Measurements from ENCODE around the gene CD248.

CD248 gene

DNA sequence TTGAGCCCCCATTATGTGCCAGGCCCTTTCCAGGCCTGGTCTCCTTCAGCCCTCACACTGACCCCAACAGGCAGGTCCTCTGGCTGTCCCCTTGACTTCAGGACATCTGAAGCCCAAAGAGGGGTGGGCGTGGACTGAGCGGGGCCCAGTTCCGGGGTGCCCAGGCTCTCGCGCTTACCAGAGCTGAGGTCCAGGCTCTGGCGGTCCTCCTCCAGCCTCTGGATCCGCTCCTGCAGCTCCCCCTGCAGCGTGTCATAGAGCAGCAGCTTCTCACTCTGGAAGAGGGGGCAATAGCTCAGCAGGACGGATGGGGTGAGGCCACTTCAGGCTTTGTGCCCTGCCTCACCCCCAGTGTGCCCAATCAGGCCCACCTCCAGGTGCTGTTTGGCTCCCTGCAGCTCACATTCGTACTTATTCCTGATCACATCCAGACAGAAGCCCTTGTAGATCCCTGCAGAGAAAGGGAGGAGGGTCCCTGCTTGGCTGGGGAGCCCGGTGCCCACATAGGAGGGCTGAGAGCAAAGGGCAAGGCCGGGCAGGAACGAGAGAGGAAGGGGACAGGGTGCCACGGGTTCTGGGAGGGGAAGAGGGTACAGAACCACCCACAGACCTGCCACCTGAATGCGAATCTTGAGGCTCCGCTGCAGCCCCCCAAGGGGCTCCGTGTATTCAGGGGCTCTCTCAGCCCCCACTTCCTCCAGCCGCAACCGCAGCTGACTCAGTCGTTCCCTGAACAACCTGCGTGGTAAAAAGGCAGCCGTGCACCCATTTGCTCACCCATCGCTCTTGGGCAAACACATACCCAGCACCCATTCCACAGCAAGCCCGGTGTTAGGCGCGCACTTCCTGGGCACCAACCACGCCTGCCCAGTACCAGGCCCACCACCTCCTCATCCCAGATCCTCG is 24.0 kb upstream of the CD248 start:
- no peak for DNase-seq

DNA sequence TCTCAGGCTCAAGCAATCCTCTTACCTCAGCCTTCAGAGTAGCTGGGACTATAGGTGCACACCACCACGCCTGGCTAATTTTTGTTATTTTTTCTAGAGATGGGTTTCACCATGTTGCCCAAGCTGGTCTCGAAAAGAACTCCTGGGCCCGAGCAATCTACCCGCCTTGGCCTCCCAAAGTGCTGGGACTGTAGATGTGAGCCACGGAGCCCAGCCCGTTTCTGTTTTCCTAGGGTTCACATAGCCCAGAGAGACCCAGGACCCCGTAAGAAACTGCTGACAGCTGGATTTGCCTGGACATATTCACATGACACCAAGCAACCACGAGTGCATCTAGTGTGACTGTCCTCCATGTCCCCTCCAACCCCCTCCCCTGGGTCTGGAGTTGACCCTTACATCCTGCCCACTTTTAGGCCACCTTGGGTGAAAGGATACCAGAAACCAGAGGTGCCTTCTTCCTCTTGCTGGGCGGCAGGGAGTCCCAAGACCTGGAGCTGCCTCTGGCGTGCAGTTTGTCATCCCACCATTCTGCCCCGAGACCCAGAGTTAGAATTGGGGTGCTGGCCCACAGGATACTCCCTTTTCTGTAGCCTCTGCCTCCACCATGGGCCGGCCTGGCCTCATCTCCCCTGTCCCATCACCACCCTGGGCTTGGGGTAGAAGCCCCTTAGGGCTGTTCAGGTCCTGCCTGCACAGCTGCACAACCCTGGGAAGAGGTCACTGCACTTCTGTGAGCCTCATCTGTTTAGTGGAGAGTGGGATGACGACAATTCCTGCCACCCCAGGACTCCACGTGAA is 23.0 kb upstream of the CD248 start:
- DNase-seq = no peak

DNA sequence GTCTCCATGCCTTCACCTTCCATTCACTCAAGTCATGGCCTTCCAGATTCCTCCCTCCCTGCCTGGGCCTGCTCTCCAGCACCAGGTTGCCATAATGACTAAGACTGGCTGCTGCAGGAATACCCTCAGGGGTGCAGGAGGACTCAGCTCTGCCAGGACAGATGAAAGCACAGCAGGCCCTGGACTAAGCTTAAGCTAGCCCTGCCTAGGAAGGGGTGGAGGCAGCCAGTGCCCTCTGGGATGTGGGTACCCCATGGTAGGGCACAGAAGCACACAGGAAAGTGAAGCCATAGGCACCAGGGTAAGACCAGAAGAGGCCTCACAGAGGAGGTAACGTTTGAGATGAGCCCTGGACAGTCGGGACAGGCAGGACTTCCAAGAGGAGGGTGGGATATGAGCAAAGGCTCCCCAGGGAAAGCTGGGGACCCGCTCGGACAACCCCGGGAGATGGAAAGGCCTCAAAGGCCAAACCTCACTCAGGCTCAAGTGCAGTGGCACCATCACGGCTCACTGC is 22.4 kb upstream of the CD248 start:
- no peak for DNase-seq

DNA sequence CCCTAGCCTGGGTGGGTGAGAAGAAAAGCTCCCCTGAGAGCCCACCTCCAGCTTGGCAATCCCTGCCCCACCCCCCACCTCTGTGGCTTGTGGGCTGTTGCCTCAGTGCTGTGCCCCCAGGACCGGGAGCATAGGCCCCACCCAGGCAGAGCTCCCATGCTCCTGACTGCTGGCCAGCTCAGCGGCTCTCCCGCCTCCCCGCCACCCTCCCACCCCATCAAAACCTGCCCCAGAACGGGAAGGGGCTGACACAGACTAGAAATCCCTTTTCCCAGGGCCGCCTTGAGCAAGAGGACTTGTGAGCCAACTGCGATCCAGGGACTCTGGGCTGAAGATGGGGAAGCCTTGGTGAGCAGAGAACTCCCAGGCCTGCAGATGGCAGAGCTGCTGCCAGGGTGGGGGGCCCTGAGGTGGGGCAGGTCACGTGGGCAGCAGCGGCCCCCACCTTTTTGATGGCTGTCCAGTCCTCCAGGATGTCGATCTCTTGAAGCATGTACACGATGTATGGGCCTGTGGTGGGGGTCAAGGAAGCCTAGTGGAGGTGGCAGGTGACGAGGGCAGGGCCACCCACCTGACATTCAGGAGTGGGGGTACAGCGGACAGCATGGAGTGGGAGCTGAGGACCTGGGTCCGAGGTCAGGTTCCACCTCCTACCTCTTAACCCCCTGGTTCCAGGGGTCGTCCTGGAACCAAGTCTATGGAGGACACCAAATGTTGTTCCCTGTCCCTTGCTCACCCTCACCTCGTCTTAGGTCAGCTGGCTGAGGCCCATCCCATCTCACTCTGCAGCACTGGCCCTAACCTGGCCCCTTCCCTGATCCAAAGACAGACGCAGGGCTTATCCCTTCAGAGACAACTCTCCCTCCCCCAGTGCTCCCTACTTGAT is 21.7 kb upstream of the CD248 start:
- DNase-seq = no peak

DNA sequence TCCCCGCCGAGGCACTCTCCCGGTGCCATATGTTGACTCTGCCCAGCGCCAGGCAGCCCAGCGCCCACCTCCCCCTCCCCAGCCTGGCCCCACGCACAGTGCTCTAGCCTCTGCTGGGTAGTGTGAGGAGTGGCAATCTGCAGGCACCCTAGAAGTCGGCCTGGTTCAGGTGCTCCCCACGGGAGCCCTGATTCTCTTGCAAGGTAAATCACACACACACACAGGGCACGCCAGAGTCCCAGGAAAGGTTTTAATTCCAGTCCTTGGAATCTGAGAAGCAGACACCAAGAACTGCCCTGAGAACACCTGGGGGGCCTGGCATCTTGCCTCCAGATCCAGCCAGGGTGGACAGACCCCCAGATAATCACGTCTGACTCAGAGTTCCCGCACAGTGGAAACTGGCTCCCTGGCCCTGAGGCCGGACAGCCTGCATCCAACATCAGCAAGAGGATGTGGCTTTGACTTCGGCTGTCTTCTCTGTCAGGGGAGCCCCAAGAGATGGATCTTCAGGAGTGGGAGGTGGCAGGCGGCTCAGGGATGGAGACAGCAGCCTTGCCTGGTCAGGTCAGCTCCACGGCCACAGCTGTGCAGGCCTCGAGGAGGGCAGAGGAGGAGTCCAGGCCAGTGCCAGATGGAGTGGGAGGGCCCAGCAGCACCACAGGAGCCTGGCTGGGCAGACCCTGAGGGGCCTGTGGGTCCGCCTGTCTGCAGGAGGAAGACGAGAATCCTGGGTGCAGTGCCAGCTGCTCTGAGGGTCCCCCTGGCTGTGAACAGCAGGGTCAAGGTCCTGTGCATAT is 20.5 kb upstream of the CD248 start:
- peak in 1 of 56 donors; percentile 53 for DNase-seq

DNA sequence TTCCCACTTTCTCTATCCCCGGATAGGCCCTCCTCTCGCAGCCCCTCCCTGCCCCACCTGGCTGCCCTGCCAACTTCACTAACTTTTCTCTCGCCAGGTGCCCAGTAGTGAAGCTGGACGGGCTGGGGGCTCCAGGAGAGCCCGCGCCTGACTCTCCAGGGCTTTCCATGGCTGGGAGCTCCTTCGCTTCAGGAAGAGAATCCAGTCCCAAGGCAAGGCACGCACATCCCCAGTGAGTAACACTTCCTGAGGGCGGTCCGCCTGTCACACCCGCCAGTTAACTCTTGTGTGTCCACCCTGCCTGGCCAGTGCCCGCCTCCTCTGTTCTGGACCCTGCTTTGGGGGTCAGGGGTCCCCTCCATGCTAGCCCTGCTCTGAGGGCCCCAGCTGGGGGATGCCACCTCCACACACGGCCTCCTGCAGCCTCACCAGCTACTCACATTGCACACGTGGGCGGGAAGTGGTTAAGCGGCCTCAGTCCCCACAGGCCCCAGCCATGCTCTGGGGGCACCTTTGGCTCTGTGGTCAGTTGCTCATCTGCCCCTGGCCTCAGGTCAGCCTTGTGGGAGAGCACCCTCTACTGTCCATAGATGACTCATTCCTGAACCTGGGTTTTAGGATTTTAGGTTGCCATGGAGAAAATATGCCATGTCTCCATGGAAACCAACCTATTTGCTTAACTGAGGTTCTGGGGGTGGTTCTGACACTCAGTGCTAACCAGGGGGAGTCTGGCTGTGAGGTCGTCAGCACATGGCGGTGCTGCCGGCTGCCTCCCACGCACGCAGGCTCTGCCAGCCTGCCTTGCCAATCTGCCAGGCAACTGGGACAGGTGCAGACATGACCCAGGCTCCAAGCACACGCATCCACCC is 19.6 kb upstream of the CD248 start, which contains the start of gene RIN1:
RIN1 (minus strand) TSS at position 201 of the 869 bp plus-strand sequence; CDS start at position 169, 32 bp downstream.
- DNase-seq = peak in 41 of 56 donors; percentile 22 to 91 (median 64)

DNA sequence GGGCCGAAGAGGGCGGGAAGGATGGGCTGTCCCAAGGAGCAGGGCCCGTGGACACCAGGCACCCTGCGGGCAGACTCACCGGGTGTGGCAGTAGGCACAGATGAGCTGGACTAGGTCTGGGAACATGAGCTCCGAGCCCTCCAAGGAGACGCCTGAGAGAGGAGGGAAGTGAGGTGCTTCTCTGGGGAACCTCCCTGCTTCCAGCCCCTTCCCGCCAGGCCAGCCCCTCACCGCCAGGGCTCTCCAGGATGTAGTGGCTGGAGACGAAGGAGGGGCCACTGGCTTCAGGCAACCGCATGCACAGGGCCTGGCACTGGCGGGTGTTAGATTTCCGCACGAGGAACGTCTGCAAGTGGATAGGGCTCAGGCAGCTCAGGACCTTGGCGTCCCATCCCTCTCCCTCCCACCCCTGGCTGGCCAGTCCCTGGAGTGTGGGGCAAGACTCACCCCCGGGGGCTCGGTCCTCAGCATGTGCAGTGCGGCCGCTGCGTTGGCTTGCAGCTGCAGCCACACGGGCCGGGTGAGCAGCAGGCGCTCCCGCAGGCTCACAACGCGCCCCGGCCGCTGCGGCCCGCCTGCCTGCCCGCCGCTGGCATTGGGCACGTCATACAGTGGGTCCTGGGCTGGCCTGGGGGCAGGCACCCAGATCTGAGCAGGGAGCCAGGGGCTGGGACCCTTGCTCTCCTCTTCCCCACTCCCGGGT is 18.8 kb upstream of the CD248 start:
- peak in 1 of 56 donors; percentile 26 for DNase-seq

DNA sequence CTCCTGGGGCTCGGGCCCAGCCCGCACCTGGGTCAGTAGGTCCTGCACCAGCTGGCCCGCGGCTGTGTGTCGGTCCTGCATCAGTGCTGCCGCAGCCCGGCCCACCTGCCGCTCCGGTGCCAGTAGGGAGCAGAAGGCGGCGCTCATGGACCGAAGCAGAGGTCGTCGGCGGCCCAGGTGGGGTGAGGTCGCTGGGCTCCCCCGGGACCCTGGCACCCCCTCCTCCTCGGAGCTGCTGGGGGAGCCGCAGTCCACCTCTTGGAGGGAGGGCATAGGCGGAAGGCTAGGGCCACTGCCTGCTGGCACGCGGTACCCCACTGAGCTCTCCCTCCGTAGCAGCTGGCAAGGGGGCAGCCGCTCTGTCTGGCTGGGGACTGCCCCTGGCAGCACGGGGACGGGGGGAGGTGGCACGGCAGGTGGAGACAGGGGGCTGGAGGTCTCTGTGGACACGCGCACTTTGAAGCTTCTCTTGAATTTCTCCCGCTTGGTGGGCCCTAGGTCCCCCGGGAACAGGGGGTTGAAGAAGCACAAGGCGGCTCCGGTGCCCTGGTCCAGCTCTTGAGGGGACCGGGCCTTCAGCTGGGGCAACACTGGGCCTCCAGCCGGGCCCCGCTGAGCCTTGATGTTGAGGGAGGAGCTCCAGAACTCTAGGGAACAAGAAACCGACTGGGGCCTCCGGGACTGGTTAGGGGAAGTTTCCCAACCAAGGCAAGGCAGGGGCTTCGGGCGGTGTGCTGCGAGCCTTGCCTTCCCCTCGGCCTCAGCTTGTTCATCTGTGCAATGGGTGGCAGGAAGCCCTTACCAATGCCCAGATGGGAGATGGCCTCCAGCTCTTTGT is 18.0 kb upstream of the CD248 start:
- no peak for DNase-seq

DNA sequence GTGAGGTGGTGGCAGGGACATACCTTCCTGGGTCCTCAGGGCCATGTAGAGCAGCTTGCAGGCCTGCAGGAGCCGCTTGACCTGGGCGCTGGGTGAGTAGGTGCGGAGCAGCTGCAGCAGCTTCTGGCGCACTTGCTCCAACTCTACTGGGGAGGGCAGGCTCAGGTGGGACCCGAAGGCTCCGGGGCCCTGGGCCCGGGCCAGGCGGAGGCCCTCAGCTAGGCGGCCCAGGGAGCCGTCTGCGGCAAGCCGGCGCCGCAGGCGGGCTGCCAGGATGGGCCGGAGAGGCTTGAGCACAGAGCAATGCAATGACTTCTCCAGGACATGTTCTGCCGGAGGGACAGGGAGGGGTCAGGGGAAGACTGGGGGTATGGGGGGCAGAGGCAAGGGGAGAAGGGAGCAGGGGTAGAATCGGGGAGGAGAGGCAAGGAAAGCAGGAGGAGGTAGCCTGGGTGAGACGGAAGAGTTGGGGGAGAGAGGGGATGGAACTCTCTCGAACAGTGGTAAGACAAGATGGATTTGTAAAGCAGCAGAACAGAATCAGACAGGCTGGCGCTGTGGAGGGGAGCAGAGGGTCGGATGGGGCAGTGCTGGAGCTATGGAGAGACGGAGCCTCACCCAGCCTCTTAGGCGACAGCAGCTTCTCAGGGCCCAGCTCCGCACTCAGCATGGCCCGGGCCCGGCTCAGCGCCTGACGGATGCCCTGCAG is 17.2 kb upstream of the CD248 start:
- DNase-seq = no peak

DNA sequence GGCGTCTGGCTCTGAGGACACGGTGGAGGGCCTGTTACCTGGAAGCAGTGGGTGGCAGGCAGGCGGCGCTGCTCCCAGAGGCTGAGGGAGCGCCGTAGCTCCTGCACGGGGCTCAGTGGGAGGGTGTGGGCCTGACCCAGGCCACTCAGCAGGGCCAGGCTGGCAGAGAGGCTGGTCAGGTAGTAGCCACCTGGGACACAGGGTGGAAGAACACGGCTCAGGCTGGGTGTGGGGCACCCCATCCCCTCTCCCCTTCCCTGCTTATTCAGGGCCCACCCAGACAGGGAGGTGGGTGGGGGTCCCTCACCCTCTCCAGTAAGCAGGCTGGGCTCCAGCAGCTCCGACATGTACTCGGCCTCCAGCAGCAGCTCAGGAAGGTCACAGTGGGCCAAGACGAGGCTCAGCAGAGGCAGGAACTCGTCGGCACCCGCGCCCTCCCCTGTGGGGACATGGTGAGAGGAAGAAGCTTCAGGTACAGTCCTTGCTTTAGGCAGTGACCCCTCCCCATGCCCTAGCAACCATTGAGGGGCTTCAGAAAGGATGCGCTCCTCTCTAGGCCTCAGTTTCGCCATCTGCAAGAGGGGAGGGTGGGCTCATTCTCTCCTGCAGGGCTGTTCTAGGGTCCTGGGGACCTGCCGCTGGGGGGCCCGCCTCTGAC is 16.5 kb upstream of the CD248 start:
- no peak for DNase-seq

DNA sequence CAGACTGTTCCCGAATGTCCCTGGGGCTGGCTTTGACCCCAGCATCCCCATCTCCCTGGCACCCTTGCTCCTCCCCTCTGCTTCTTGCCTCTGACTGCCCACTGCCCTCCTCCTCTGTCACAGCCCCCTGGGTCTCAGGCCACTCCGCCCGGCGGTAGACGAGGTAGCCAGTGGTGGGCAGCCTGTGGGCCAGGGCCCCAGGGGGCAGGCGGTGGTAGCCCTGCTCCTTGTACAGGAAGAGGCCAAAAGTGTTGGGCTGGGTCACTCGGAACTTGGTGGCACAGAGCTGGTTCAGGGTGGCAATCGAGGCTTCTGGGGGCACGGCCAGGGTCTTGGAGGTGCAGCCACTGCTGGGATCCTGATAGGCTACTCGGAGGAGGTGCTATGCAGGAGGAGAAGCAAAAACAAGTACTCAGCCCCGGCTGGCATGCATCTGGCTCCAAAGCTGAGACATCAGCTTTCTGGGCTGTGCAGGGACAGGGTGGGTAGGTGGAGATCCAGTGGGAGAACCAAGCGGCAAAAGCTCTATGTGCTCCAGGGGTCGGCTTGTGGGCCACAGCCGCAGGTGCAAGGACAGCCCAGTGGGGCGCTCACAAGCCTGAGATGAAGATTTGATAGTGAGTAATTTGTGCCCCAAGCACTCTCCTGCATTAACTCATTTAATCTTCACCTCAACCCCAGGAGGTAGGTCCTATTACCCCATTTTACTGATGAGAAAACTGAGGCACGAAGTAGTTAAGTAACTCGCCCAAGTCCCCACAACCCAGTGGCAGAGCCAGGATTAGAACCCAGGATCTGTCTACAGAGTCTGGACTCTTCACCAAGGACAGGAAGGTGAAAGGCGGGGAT is 15.8 kb upstream of the CD248 start:
- DNase-seq = no peak

DNA sequence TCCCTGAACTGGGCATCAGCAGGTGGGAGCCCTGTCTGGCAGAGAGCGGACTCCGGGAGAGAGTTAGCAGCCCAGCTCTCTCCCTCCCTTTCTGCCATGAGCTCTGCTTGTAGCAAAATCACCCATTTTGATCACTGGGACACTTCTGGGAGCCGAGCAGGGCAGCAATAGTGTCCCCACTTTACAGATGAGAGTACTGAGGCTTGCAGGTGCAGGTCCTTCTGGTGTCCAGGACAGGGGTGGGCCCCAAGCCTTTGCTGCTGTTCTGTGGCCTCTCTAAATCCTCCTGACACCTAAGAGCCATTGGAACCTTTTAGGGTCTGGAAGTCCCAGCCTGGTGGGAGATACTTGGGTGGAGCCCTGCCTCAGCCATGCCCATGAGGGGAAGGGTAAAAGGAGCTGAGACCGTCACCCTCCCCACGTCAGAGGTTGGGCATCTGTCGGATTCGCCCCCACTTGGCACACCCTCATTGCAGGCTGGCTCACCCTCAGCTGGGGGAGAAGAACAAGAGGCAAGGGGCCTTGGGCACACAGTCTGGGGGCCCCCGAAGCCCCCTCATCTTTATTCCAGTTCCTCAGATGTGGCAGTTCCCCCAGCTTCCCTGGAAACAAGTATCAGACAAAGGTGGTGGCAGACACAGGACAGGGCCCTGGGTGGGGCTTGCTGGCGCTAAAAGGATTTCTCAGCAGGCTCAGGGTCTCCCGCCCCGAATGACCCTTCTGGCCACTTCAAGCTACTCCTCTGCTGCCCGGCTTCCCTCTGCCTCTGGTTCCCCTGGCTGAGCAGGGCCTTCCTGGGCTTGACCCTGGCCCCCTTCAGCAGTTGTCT is 14.9 kb upstream of the CD248 start:
- DNase-seq = no peak

DNA sequence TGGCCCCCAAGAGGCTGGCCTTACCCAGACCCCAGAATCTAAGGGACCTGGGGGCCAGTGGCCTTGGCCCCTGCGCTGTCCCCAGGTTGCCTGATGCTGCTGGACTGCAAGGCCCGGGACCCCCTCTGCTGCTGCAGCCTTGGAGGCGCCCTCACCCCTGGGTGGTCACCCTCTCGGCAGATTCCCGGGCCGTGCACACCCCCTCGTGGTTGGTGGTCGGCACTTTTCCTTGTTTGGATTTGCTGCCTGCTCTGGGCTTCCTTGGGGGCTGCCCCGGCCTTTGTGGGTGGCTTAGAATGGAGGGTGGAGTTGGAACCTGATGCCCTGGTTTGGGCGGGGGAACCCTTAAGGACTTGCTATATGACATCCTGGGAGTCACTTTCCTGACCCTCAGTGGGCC is 14.1 kb upstream of the CD248 start:
- no peak for DNase-seq

DNA sequence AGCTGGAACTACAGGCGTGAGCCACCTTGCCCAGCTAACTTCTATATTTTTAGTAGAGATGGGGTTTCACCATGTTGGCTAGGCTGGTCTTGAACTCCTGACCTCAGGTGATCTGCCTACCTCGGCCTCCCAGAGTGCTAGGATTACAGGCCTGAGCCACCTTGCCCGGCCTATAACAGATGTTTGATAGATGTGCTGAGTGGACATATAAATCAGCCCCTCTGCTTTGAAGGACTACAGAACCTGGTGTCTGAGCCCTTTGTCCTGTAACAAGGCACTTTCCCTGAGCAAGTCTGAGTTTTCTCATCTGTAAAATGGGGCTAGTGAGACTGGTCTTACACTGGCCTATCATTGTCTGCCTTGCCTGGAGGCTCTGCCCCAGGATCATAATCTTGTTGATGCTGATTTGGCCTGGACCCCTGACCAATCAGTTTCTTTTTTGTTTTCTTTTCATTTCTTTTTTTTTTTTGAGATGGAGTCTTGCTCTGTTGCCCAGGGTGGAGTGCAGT is 12.4 kb upstream of the CD248 start:
- DNase-seq = no peak
